OCI-M2 (cell line): Measurements from ENCODE around the gene SAC3D1.
A peak's percentile ranks its signal among the peaks of the same experiment; 100 is the strongest.
"Not testable (repeated sequence)": the region's sequence is repeated elsewhere in the genome, so short reads cannot be mapped to it uniquely, and the experiment has no call there.

Experiments used
- DNase-seq: peaks from one replicate; lab custom pipeline; 2025; ENCODE audit not compliant: unreplicated experiment; lab: John Stamatoyannopoulos, UW

Gene SAC3D1

GRCh38 chr11:65040847-65041622, at the start of gene SAC3D1:
TSS of gene SAC3D1 (plus strand) at chr11:65041210. CDS start at chr11:65041293, 83 bp downstream.
- DNase-seq, result peak; percentile 68

GRCh38 chr11:64994318-64994717, 46.7 kb upstream of the SAC3D1 start:
- no peak for DNase-seq

GRCh38 chr11:64996327-64996709, 44.7 kb upstream of the SAC3D1 start:
- DNase-seq, result no peak

GRCh38 chr11:64996710-64997380, 44.2 kb upstream of the SAC3D1 start, which contains the start of gene BATF2:
TSS of gene BATF2 (minus strand) at chr11:64996971. CDS start at chr11:64996914, 57 bp downstream.
- no peak for DNase-seq

GRCh38 chr11:64998141-64998540, 42.9 kb upstream of the SAC3D1 start:
- DNase-seq, result no peak

GRCh38 chr11:64998690-64999431, 42.1 kb upstream of the SAC3D1 start:
- DNase-seq, result no peak

- no peak for DNase-seq
These were observed 41.5 kb upstream of the SAC3D1 start for GRCh38 chr11:64999478-64999877.

GRCh38 chr11:65002706-65003105, 38.3 kb upstream of the SAC3D1 start:
- DNase-seq, result no peak

GRCh38 chr11:65003282-65003681, 37.7 kb upstream of the SAC3D1 start:
- DNase-seq, result no peak

GRCh38 chr11:65003968-65004367, 37.0 kb upstream of the SAC3D1 start:
- DNase-seq, result not testable (repeated sequence)

GRCh38 chr11:65008016-65008415, 33.0 kb upstream of the SAC3D1 start:
- DNase-seq, result no peak

GRCh38 chr11:65008873-65009272, 32.1 kb upstream of the SAC3D1 start:
- no peak for DNase-seq

- peak; percentile 42 for DNase-seq
These were observed 27.7 kb upstream of the SAC3D1 start for GRCh38 chr11:65013130-65013887.

- peak; percentile 43 for DNase-seq
These were observed 26.9 kb upstream of the SAC3D1 start, which contains the start of gene ARL2 for GRCh38 chr11:65013888-65014725. TSS of gene ARL2 (plus strand) at chr11:65014160. CDS start at chr11:65014208, 48 bp downstream.

GRCh38 chr11:65014726-65015227, 26.2 kb upstream of the SAC3D1 start:
- DNase-seq, result no peak

GRCh38 chr11:65016705-65017104, 24.3 kb upstream of the SAC3D1 start:
- DNase-seq, result no peak

- DNase-seq, result no peak
These were observed 23.1 kb upstream of the SAC3D1 start for GRCh38 chr11:65017937-65018336.

GRCh38 chr11:65019824-65020223, 21.2 kb upstream of the SAC3D1 start:
- DNase-seq, result no peak

- no peak for DNase-seq
These were observed 20.0 kb upstream of the SAC3D1 start for GRCh38 chr11:65021003-65021402.

- DNase-seq, result no peak
These were observed 19.5 kb upstream of the SAC3D1 start for GRCh38 chr11:65021509-65021908.
